T-helper 2 cell treated with Interferon-gamma antibody and Interleukin-4, amounts not matched to agents 100 ng/mL and 5 ng/mL, for 36 hours (primary cell): ENCODE measurements around the gene COMMD1. TPM values are rescaled to one million over a fixed set of nuclear protein-coding genes. Genes with fewer than 3 reads are reported as not detected.
"Not testable (repeated sequence)": the region's sequence is repeated elsewhere in the genome, so short reads cannot be mapped to it uniquely, and the experiment has no call there.

Experiments
- intact Hi-C: fragments of 100-400 bp; cut with micrococcal nuclease; formaldehyde crosslinking; loops from one replicate; pipeline ENCODE4 v1.15.1; 2023
- total RNA-seq: library from RNA; stranded (reverse); gene quantifications from 2 replicates; pipeline ENCODE4 v1.2.3, GENCODE V29; 2022

Gene COMMD1
- total RNA-seq, 1 donor from 2014 or later: 30.6 TPM

DNA sequence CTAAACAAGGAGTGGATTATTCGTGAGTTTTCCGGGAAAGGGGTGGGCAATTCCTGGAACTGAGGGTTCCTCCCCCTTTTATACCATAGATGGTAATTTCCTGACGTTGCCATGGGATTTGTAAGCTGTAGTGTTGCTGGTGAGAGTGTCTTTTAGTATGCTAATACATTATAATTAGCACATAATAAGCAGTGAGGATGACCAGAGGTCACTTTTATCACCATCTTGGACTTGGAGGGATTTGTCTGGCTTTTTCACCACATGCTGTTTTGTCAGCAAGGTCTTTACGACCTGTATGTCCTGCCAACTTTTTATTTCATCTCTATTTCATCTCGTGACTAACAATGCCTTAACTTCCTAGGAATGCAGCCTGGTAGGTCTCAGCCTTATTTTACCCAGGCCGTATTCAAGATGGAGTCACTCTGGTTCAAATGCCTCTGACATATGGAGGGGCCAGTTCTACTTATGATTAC is 165.7 kb downstream of the COMMD1 start:
- intact Hi-C loops: no loop called here

DNA sequence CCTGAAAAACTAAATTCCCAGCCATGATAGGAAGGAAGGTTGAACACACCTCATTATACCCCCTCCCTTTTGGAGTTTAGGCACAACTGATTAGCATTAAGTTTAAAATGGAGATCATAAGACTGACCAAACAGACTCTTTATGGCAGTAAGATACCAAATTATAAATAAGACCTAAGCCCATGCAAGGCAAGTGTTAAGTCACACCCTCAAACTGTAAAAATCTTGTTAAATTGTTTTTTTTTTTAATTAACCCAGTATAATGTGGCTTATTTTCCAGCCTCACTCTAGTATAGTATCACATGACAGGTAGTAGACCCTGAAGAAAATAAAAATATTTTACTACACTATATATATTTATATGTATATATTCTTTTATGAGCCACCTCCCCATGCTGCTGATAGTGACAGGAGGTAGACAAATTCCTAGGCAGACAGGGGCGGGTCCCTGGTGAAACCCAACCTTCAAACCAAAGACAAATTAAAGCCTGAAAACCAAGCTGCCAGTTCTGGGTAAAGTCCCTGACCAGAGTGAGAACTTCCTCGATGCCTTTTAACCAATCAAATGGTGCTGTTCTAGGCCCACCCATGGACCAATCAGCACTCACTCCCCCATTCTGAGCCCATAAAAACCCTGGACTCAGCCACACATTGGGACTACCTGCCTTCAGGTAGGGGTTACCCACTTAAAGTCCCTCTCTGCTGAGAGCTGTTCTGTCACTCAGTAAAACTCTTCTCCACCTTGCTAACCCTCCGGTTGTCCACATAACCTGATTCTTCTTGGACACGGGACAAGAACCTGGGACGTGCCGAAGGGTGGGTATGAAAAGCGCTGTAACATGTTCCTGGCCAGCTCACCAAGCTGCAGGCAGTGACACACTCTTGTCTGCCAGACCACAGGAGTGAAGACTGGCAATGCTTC is 166.5 kb downstream of the COMMD1 start:
- intact Hi-C loops: no loop called here

GRCh38 chr2:62074233-62074632 is 168.8 kb downstream of the COMMD1 start:
- intact Hi-C loops: no loop called here

DNA sequence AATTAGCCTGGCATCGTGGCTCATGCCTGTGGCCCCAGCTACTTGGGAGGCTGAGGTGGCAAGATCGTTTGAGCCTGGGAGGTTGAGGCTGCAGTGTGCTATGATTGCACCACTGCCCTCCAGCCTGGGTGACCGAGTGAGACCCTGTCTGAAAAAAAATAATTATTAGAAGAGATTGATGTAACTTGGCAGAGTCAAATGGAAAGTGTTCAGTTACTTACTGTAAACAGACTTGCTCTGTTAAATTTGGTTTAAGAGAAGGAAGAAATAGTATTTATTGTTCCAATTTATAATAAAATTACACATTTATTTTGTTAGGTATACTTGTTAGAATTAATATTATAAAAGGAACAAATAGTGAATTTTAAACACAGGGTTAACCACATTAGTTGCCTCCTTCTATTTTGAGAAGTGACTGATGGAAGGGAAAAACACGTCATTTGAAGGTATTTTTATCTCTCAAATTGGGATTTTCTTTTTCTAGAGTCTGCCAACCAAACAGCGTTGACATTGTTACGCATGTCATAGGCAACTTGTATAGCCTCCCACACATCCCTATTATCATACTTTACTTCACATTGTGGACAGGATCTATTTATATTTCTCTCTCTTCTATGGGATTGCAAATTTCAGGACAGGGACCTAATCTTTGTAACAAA is 171.6 kb downstream of the COMMD1 start:
- intact Hi-C loops: no loop called here

DNA sequence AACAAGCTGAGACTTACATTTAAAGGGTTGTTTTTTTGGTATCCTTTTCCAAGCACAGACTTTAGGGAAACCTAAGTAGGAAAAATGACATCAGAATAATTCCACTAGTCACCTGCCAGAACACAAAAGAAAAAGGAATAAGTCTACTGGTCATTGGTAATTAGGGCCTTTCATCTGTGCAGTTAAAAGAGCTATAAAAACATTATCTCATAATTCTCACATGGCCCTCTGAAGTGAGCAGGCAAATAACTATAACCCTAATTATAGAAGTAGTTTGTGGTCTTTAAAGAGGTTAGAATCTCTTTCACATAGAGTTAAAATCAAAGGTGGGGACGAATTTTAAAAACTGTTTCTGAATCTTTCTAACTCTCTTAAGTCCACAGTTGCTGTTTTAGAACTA is 179.3 kb downstream of the COMMD1 start:
- intact Hi-C loops: no loop called here

GRCh38 chr2:62089658-62090057 is 184.2 kb downstream of the COMMD1 start:
- intact Hi-C loops: no loop called here

GRCh38 chr2:62091471-62091870 is 186.0 kb downstream of the COMMD1 start:
- intact Hi-C loops: no loop called here

GRCh38 chr2:62099050-62099449 is 193.6 kb downstream of the COMMD1 start:
- intact Hi-C loops: no loop called here

DNA sequence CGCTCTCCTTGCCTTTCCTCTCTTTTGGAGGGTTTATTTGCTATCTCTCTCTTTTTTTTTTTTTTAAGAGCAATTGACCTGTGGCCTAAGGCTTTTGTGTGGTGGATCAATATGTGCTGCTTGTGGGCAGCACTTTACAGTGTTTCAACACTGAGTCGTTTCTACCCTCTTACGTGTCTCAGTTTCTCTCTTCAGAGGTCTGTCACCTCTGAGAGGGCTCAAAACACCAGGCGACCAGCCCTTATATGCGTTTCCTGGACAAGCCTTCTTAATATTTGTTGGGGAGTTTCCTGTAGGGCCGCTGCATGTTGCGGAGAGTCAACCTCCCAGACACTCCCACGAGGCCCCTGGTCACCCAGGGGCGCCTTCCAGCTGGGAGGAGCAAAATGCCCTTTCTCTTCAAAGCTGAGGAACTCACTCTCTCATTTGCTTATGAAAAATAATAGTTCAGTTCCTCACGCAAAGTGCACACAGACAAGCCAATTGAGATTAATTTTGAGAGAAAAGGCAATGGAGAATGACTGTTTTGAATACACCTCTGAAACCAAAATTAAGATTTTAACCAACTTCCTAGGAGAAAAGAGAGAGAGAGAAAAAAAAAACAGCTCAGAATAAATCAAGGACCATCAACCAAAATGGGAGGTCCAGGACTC is 194.2 kb downstream of the COMMD1 start:
- intact Hi-C loops: no loop called here

GRCh38 chr2:62101886-62102285 is 196.4 kb downstream of the COMMD1 start:
- intact Hi-C loops: no loop called here

- intact Hi-C loops: no loop called here
Observed at GRCh38 chr2:62102402-62102920, 197.0 kb downstream of the COMMD1 start.

- intact Hi-C loops: no loop called here
Observed at GRCh38 chr2:62109554-62109953, 204.1 kb downstream of the COMMD1 start.

- intact Hi-C loops: no loop called here
Observed at GRCh38 chr2:62110415-62111025, 205.0 kb downstream of the COMMD1 start.

- intact Hi-C loops: no loop called here
Observed at GRCh38 chr2:62112179-62112578, 206.7 kb downstream of the COMMD1 start.

DNA sequence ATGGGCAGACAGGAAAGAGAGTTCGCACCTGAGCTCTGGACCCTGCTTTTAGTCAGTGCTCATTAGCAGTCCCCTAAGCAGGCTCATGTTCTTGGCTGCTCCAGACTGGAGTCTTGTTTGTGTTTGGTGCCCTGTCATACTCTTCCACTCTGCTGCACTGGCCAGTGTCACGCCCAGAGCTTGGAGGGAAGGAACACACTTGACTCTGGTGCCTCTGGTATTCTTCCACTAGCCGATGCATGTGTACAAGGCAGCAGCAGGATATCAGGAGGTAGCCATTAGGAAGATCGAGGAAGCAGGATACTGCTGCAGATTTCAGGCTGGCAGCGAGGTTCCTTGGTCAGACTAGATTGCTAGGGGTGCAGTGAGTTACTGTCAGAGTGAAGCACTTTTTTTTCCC is 209.1 kb downstream of the COMMD1 start:
- intact Hi-C loops: no loop called here

DNA sequence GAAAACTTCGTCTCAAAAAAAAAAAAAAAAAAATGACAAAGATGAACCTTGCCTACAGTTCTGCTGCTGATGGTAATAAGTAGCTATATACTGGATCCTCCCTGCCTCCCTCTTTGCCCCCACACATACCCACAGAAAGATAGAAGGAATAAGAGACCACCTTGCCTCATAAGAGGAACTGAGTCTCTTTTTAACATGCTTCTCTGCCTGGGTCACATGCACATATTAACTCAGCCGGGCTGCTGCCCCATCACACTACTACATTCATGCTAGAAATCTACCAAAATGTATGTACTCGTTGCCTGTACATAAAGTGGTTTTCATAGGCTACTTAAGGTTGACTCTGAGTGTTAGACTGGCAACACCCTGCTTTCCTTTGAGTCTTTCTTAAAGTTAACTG is 211.5 kb downstream of the COMMD1 start:
- intact Hi-C loops: no loop called here

GRCh38 chr2:62118160-62118559 is 212.7 kb downstream of the COMMD1 start:
- intact Hi-C loops: no loop called here

DNA sequence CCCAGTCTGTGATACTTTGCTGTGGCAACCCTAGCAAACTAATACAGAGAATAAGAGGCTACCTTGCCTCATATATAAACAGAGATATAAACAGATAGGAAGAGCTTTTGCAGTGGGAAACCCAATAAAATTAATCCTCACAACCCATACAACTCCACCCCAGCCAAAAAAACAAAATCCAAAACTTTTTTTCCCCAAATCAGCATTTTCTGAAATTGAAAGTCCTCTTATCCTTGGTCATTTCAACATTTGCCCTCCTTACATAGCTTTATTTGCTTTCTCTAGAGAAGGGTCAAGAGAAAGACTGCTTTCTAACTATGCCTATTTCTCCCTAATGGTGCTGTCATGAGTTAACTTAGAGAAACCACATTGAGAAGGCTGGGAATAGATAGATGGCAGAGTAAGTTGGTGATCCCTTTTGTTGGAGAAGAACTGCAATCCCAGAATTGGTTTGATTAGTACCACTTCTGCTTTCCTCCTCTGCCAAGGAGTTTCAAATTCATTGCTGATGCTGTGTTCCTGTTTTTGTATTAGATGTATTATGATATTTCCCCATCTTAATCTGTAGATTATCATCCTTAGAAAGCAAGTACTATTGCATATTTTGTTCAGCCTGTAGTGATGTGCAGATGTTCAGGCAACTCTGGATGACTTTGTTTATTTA is 214.0 kb downstream of the COMMD1 start:
- intact Hi-C loops: no loop called here

GRCh38 chr2:62126239-62126638 is 220.8 kb downstream of the COMMD1 start:
- intact Hi-C loops: not testable (repeated sequence)

- intact Hi-C loops: no loop called here
Observed at GRCh38 chr2:62133320-62133823, 227.9 kb downstream of the COMMD1 start.
